Suprapubic skin (tissue), 3 donors: ENCODE data around the gene ULBP2.
"Not testable (repeated sequence)": the region's sequence is repeated elsewhere in the genome, so short reads cannot be mapped to it uniquely, and the experiment has no call there.

Experiments
- POLR2AphosphoS5 ChIP-seq, 3 donors: sonication (generic); formaldehyde crosslinking; IDR thresholded peaks; one replicate each; pipeline ENCODE4 v1.6.1; 2017; ENCODE audit warnings: antibody characterized with exemption in 3 of 3
- TF ChIP-seq, protein P1 (sequence below), 2 donors: fragments of 200-600 bp in 1 of 2; fragments of 450-650 bp in 1 of 2; sonication (generic) in 1 of 2; IDR thresholded peaks; one replicate each; pipeline ENCODE4 v1.5.1; 2016 to 2019; ENCODE audit warnings: antibody characterized with exemption in 2 of 2, mild to moderate bottlenecking in 1 of 2, moderate library complexity in 1 of 2

- TF ChIP-seq, protein P1, sequence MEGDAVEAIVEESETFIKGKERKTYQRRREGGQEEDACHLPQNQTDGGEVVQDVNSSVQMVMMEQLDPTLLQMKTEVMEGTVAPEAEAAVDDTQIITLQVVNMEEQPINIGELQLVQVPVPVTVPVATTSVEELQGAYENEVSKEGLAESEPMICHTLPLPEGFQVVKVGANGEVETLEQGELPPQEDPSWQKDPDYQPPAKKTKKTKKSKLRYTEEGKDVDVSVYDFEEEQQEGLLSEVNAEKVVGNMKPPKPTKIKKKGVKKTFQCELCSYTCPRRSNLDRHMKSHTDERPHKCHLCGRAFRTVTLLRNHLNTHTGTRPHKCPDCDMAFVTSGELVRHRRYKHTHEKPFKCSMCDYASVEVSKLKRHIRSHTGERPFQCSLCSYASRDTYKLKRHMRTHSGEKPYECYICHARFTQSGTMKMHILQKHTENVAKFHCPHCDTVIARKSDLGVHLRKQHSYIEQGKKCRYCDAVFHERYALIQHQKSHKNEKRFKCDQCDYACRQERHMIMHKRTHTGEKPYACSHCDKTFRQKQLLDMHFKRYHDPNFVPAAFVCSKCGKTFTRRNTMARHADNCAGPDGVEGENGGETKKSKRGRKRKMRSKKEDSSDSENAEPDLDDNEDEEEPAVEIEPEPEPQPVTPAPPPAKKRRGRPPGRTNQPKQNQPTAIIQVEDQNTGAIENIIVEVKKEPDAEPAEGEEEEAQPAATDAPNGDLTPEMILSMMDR (IDR thresholded peaks at IDR 0.05): not testable (repeated sequence)
- not testable (repeated sequence) for TF ChIP-seq POLR2AphosphoS5 (IDR thresholded peaks at IDR 0.05)
Observed at GRCh38 chr6:149922091-149922490, 19.7 kb upstream of the ULBP2 start.
